ENCODE results near the gene INPP5A.

The INPP5A gene

DNA sequence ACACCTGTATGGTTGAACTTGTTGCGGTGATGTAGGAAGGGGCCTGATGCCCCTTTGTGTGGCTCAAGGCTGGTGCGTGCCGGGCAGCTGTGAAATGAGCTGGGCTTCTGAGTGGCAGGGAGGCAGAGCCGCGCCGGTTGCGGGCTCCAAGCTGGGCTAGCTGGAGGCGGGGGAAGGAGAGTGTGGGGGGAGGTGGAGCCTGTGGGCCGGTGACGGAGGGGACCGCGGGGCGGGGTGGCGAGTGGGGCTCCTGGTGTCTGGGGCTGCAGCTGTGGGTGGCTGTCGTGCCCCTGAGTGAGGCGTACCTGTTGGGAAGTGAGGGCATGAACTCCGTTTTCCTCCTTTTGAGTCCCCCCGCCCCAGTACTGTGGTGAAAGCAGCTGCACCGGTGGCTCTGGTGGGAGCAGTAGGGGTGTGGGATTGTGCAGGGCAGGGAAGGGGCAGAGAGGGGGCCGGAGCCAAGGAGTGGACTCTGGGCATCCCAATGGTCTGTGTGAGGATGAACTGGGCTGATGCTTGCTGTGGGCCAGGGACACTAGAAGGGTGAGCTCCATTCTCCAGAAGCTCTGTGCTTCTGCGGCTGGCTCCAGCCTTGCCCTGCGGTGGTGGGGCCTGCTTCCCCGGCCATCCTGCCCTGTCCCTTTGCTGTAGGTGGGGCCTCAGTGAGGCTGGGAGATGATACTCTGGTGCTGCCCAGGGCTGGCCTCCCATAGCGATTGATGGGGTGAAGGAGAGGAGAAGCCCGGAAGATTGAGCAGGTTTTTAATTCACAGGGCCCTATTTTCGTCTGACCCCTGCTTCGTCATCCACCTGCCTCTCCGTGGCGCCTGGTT, 41.7 kb downstream of the INPP5A start:
- no peak for DNase-seq (ENCODE audit: low read depth)
- no peak overlapping the region for H3K4me3 ChIP-seq (ENCODE audit: low read length)
- TF ChIP-seq, protein P1, sequence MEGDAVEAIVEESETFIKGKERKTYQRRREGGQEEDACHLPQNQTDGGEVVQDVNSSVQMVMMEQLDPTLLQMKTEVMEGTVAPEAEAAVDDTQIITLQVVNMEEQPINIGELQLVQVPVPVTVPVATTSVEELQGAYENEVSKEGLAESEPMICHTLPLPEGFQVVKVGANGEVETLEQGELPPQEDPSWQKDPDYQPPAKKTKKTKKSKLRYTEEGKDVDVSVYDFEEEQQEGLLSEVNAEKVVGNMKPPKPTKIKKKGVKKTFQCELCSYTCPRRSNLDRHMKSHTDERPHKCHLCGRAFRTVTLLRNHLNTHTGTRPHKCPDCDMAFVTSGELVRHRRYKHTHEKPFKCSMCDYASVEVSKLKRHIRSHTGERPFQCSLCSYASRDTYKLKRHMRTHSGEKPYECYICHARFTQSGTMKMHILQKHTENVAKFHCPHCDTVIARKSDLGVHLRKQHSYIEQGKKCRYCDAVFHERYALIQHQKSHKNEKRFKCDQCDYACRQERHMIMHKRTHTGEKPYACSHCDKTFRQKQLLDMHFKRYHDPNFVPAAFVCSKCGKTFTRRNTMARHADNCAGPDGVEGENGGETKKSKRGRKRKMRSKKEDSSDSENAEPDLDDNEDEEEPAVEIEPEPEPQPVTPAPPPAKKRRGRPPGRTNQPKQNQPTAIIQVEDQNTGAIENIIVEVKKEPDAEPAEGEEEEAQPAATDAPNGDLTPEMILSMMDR (conservative IDR thresholded peaks at IDR 0.05; ENCODE audit: low read depth, low read length), result no peak

DNA sequence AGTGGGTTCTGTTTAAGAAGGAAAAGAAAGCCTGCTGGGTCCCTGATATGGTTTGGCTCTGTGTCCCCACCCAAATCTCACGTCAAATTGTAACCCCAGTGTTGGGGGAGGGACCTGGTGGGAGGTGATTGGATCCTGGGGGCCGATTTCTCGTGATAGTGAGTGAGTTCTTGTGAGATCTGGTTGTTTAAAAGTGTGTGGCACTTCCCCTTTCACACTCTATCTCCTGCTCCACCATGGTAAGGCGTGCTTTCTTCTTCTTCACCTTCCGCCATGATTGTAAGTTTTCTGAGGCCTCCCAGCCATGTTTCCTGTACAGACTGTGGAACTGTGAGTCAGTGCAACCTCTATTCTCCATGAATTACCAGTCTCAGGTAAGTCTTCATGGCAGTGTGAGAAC, 42.6 kb downstream of the INPP5A start:
- no peak for DNase-seq (ENCODE audit: low read depth)
- TF ChIP-seq, protein P1 (conservative IDR thresholded peaks at IDR 0.05; ENCODE audit: low read depth, low read length), result no peak
- no peak overlapping the region for H3K4me3 ChIP-seq (ENCODE audit: low read length)

DNA sequence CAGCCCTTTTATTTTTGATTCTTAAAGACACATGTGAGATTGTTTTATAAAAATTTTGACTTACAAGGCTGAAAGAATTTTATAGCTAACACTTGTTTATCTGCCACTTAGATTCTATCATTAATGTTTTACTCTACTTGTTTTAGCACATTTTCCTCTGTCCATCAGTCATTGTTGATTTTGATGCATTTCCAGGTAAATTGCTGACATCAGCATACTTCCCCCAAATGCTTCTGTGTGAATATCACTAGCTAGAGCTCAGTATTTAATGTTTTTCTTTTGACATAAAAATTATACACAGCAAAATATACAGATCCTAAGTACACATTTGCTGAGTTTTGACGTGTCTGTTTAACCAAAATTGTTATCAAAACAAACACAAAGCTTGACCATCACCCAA, 43.0 kb downstream of the INPP5A start:
- no peak overlapping the region for H3K4me3 ChIP-seq (ENCODE audit: low read length)
- DNase-seq (ENCODE audit: low read depth), result no peak
- TF ChIP-seq, protein P1 (conservative IDR thresholded peaks at IDR 0.05; ENCODE audit: low read depth, low read length), result no peak

DNA sequence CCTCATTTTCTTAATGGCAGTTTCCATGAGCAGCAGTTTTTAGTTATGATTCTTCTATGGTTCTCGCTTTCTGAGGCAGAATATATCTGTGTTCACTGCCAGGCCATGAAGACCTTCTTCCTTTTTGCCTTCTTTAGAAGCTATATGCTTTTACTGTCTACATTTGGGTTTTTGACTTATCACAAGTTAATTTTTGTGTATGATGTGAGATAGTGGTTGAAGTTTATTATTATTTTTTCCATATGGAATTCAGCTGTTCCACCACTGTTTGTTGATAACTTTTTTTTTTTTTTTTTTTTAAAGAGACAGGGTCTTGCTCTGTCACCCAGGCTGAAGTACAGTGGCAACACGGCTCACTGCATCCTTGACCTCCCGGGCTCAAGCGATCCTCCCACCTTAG, 44.5 kb downstream of the INPP5A start:
- no peak for DNase-seq (ENCODE audit: low read depth)
- TF ChIP-seq, protein P1 (conservative IDR thresholded peaks at IDR 0.05; ENCODE audit: low read depth, low read length), result no peak
- no peak overlapping the region for H3K4me3 ChIP-seq (ENCODE audit: low read length)

DNA sequence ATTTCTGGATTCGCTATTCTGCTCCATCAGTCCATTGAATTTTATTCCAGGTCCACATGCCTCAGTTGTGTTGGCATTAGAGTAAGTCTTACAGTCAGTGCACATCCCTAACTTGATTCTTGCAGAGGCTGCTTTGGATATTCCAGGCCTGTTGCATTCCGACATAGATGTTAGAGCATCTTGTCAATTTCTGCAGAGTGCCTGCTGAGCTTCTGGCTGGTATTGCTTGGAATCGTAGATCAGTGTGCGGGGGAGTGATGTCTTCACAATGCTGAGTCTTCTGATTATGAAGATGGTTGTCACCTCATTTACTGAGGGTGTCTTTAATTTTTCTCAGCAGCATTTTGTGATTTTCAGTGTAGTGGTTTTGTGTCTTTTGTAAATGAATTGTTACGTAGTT, 45.2 kb downstream of the INPP5A start:
- DNase-seq (ENCODE audit: low read depth), result no peak
- H3K4me3 ChIP-seq (ENCODE audit: low read length), result no peak overlapping the region
- TF ChIP-seq, protein P1 (conservative IDR thresholded peaks at IDR 0.05; ENCODE audit: low read depth, low read length), result no peak

DNA sequence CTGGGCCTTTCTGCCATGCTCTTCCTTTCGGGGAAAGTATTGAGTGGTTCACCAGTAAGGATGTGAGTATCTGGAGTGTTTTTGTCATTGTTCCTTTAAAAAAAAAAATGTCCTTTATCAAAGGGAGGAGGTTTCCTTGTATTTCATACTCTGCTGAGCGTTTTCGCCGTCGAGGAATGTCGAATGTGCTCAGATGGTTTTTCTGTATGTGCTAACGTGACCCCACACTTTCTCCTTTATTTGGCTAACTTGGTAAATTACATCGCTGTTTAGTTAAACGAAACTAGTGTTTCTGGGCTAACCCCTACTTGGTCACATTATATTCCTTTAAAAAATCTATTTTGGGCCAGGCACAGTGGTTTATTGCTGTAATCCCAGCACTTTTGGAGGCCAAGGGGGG, 45.9 kb downstream of the INPP5A start:
- TF ChIP-seq, protein P1 (conservative IDR thresholded peaks at IDR 0.05; ENCODE audit: low read depth, low read length), result no peak
- no peak overlapping the region for H3K4me3 ChIP-seq (ENCODE audit: low read length)

DNA sequence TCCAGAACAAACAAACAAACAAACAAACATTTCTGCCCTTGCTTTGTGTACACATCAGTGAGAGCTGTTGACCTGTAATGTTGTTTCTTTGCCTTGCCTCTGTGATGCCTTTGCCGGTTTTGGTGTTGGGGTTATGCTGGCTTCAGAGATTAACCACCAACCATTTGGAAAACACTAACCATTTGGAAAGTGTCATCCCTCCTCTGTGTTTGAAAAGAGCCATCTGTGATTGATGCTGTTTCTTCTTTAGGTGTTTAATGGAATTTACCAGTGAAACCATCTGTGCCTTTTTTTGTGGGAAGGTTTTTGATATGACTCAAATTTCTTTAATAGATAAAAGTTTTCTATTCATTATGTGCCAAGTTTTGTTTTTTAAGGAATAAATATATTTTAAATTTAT, 46.5 kb downstream of the INPP5A start:
- no peak overlapping the region for H3K4me3 ChIP-seq (ENCODE audit: low read length)
- TF ChIP-seq, protein P1 (conservative IDR thresholded peaks at IDR 0.05; ENCODE audit: low read depth, low read length), result no peak
- no peak for DNase-seq (ENCODE audit: low read depth)

More for the DNA sequence above, 45.9 kb downstream of the INPP5A start:
- no peak for DNase-seq (ENCODE audit: low read depth)
